ENCODE measurements around the gene CLDN6. TPM values are rescaled to one million over a fixed set of nuclear protein-coding genes. Genes with fewer than 3 reads are reported as not detected.

The CLDN6 gene
- total RNA-seq, 1 experiment from 2014 or later, result 0.49 TPM

DNA sequence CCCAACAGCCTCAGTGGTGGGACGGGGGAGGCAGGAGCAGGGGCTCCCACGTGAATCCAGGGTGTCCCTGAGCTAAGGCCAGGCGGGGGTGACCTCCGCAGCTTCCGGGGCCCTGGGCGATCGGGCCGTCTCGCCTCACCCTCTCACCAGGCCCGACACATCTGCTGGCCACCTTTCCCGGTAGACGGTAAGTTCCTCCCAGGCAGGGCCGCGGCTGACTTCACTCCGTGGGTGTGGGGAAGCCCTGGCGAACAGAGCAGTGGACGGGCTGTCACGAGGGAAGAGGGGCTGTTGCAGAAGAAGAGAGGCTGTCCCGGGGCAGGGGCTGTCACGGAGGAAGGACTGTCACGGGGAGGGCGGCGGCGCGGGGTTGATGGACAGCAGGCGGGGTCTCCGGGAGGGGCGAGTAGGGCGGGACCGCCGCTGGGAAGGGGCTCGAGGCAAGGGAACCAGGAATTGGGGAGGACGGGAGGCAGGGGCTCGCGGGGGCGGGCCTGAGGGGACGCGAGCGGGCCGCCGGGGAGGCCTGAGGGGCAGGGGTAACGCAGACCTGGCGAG is 38.2 kb downstream of the CLDN6 start:
- peaks cover 0 to 32% of the 10 kb centered on the region in 2 experiments; a peak in 2 of 4 replicates for H3K36me3 ChIP-seq (ENCODE audit: control insufficient read depth in 1 of 2, insufficient read depth in 2 of 2, low read length in 2 of 2)
- H3K4me1 ChIP-seq (ENCODE audit: control insufficient read depth in 1 of 2, insufficient read depth in 2 of 2, low read length in 2 of 2), result peaks cover 24 to 44% of the 10 kb centered on the region in 2 experiments
- DNase-seq (ENCODE audit: low read depth, low spot score), result no peak
- H3K4me3 ChIP-seq (replicated peaks in 1 of 2; ENCODE audit: low read depth in 1 of 2, low read length in 2 of 2), result peak overlapping the region; percentile 89 to 99
- no peak overlapping the region for H2AFZ ChIP-seq (ENCODE audit: low read depth, low read length, poor library complexity, severe bottlenecking)
- BruUV-seq (replicated peaks), result TSS peak; percentile 58
- peaks cover 51% of the 10 kb centered on the region for H3K79me2 ChIP-seq (ENCODE audit: insufficient read depth, low read length)
- H3K9me3 ChIP-seq (ENCODE audit: control insufficient read depth in 1 of 2, insufficient read depth in 1 of 2, low read depth in 1 of 2, low read length in 2 of 2), result no peaks in the 10 kb centered on the region
- H3K4me2 ChIP-seq (ENCODE audit: low read length), result peak overlapping the region; percentile 86
- ChIA-PET RAD21 (ENCODE audit: low non-redundant PET in 1 of 2, low total read pairs in 2 of 2, uncharacterized antibody in 2 of 2, unreplicated experiment in 2 of 2) (no interaction called here), CTCF (no interaction called here), POLR2A (interaction anchor here (0.9 to 2.8 kb wide), 3 partner anchors 10 to 41 kb away, joined by 3 to 11 read pairs (median 10); partner anchors contain the start of genes KREMEN2 and TNFRSF12A)
- intact Hi-C loops (cut with micrococcal nuclease), result loop anchor here (5.0 kb wide), 1 partner anchor 43 kb away; the partner anchor contains the start of genes HCFC1R1, THOC6 and TNFRSF12A
- no peaks in the 10 kb centered on the region for H3K9me2 ChIP-seq (ENCODE audit: insufficient read depth)
- H3K27ac ChIP-seq (ENCODE audit: low read depth, low read length), result peak overlapping the region; percentile 93
- H4K20me1 ChIP-seq (ENCODE audit: insufficient read depth), result no peaks in the 10 kb centered on the region; the same call in 1 of the 2 replicates
- ATAC-seq, result peak; percentile 39
- TF ChIP-seq, protein P1, sequence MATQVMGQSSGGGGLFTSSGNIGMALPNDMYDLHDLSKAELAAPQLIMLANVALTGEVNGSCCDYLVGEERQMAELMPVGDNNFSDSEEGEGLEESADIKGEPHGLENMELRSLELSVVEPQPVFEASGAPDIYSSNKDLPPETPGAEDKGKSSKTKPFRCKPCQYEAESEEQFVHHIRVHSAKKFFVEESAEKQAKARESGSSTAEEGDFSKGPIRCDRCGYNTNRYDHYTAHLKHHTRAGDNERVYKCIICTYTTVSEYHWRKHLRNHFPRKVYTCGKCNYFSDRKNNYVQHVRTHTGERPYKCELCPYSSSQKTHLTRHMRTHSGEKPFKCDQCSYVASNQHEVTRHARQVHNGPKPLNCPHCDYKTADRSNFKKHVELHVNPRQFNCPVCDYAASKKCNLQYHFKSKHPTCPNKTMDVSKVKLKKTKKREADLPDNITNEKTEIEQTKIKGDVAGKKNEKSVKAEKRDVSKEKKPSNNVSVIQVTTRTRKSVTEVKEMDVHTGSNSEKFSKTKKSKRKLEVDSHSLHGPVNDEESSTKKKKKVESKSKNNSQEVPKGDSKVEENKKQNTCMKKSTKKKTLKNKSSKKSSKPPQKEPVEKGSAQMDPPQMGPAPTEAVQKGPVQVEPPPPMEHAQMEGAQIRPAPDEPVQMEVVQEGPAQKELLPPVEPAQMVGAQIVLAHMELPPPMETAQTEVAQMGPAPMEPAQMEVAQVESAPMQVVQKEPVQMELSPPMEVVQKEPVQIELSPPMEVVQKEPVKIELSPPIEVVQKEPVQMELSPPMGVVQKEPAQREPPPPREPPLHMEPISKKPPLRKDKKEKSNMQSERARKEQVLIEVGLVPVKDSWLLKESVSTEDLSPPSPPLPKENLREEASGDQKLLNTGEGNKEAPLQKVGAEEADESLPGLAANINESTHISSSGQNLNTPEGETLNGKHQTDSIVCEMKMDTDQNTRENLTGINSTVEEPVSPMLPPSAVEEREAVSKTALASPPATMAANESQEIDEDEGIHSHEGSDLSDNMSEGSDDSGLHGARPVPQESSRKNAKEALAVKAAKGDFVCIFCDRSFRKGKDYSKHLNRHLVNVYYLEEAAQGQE (IDR thresholded peaks at IDR 0.05; ENCODE audit: low read depth), result no peak
- TF ChIP-seq, protein P2, sequence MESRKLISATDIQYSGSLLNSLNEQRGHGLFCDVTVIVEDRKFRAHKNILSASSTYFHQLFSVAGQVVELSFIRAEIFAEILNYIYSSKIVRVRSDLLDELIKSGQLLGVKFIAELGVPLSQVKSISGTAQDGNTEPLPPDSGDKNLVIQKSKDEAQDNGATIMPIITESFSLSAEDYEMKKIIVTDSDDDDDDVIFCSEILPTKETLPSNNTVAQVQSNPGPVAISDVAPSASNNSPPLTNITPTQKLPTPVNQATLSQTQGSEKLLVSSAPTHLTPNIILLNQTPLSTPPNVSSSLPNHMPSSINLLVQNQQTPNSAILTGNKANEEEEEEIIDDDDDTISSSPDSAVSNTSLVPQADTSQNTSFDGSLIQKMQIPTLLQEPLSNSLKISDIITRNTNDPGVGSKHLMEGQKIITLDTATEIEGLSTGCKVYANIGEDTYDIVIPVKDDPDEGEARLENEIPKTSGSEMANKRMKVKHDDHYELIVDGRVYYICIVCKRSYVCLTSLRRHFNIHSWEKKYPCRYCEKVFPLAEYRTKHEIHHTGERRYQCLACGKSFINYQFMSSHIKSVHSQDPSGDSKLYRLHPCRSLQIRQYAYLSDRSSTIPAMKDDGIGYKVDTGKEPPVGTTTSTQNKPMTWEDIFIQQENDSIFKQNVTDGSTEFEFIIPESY (IDR thresholded peaks at IDR 0.05; ENCODE audit: extremely low read depth, insufficient replicate concordance, low read length), result no peak
- H3K27me3 ChIP-seq (ENCODE audit: insufficient read depth, low read length), result no peaks in the 10 kb centered on the region
- peak overlapping the region; percentile 99 for H3K9ac ChIP-seq (ENCODE audit: low read length)

All from HCT116 (cell line).